Colon (tissue), 2 donors: ENCODE measurements around the gene ARHGAP24.
"Not testable (repeated sequence)": the region's sequence is repeated elsewhere in the genome, so short reads cannot be mapped to it uniquely, and the experiment has no call there.

Experiments
- FAIRE-seq: peaks from 2 replicates; lab custom pipeline; 2012; peaks lifted over from hg19 to GRCh38; lab: Jason Lieb, UNC
- donor health status: control.
- donor health status: control.

Gene ARHGAP24

DNA sequence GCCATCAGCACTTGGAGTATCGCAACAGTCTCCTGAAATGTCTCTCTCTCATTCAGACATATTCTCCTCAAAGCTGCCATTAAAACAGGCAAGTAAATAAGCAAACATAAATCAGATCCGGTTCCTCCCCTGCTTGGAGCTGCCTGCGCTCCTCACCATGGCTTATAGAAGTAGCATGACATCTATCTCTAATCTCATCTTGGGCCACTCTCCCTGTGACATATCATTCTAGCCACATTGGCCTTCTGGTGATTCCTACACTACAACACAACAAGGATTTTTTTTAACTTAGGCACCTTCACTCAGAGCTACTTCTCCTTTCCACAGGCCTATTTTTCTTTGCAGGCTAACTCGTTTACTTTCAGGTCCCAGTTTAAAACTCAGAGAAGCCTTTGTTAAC is 387.9 kb downstream of the ARHGAP24 start:
- FAIRE-seq, result no peak

- FAIRE-seq, result no peak
These were observed 389.6 kb downstream of the ARHGAP24 start for GRCh38 chr4:85864259-85865205.

DNA sequence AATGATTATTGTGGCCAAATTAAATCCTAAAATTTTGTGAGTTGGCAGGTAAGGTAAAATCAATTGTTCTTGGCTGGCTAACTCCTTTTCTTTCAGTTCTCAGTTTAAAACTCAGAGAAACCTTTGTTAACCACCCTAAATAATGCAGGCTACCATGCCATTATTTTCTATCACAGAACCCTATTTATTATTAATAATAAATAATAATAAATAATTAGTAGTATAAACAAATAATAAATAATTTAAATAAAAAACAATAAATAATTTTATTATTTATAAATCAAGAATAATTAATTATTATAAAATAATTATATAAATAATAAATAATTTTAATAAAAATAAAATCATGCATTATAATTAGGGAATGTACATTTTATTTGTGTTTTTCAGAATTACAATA is 390.3 kb downstream of the ARHGAP24 start:
- peak; percentile 94 for FAIRE-seq

GRCh38 chr4:85866508-85866907 is 391.6 kb downstream of the ARHGAP24 start:
- FAIRE-seq, result no peak

- no peak for FAIRE-seq
These were observed 392.3 kb downstream of the ARHGAP24 start for GRCh38 chr4:85867271-85867670.

GRCh38 chr4:85869181-85869580 is 394.2 kb downstream of the ARHGAP24 start:
- FAIRE-seq, result no peak

- no peak for FAIRE-seq
These were observed 395.5 kb downstream of the ARHGAP24 start for GRCh38 chr4:85870298-85871083.

GRCh38 chr4:85873566-85873965 is 398.6 kb downstream of the ARHGAP24 start:
- FAIRE-seq, result no peak

DNA sequence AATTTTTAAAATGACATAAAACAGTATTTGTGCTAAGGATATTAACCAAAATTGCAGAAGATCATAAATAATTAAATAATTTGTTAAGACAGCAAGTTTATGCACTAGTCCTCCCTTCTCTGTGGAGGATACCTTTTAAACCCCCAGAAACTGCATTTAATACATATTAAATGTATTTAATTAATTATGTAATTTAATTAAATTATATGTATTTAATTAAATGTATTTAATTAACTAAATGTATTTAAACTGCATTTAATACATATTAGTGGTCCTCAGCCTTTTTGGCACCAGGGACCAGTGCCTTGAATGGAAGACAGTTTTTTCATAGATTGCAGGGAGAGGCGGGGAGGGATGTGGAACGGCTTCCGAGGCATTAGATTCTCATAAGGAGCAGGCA is 404.6 kb downstream of the ARHGAP24 start:
- no peak for FAIRE-seq

DNA sequence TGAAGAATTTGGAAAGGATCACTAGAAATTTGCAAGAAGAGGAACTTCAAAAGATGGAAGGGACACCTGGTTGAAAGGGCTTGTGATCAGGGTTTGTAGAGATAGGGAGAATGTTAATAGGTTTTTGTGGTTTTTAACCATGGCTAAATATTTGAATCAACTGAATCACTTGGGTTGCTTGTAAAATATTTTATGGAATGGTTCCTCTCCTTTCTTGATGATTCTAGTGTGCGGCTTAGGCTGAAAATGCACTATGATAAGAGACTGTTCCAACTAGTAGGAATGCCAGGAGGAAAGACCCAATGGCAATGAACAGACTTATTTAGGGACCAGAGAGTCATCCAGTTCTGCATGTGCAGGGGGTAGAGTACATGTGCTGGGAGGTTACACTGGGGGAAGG is 408.2 kb downstream of the ARHGAP24 start:
- no peak for FAIRE-seq

- FAIRE-seq, result no peak
These were observed 409.3 kb downstream of the ARHGAP24 start for GRCh38 chr4:85884251-85884650.

- FAIRE-seq, result no peak
These were observed 411.7 kb downstream of the ARHGAP24 start for GRCh38 chr4:85886665-85887064.

DNA sequence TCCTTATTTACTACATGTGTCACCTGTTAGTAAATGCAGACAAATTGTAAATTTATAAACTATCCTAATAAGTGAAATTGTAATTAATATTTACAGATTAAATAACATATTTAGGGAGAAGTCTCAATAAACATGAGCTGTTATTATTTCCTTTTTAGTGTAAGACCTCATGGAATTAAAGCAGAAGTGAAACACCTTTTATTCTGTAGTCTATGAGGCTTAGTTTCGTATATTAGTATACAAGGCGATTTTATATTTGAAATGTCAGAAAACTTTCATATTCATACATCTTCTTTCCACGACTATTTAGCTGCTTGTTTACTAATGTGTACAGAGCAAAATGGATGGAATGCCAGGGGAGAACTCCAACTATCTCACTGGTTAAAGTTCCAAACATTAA is 414.4 kb downstream of the ARHGAP24 start:
- no peak for FAIRE-seq

- no peak for FAIRE-seq
These were observed 420.8 kb downstream of the ARHGAP24 start for GRCh38 chr4:85895755-85896154.

GRCh38 chr4:85898231-85898630 is 423.3 kb downstream of the ARHGAP24 start:
- no peak for FAIRE-seq

- no peak for FAIRE-seq
These were observed 426.6 kb downstream of the ARHGAP24 start for GRCh38 chr4:85901500-85901899.

- not testable (repeated sequence) for FAIRE-seq
These were observed 427.7 kb downstream of the ARHGAP24 start for GRCh38 chr4:85902647-85903046.

GRCh38 chr4:85905761-85906160 is 430.8 kb downstream of the ARHGAP24 start:
- no peak for FAIRE-seq

DNA sequence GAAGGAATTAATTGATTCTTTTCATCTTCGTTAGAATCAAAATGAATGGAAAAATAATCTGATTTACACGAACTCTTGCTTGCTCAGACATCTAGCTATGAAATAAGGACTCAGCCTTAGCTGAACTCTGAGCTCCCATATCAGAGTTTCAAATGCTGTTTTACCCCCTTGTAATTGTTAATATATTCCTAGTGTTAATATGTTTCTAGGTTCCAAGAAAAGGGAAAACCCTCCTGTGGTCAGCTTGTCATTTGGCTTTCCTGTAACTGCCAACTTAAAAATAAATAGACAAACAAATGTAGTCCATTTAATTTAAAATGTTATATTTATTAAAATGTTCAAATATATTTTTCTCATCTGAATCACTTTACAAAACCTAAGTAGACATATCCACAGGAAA is 432.1 kb downstream of the ARHGAP24 start:
- FAIRE-seq, result no peak

GRCh38 chr4:85909851-85910250 is 434.9 kb downstream of the ARHGAP24 start:
- no peak for FAIRE-seq

GRCh38 chr4:85910985-85911384 is 436.0 kb downstream of the ARHGAP24 start:
- FAIRE-seq, result no peak

GRCh38 chr4:85913931-85914694 is 439.2 kb downstream of the ARHGAP24 start:
- no peak for FAIRE-seq
